Measurements from ENCODE around the gene RBM20. TPM values are rescaled to one million over a fixed set of nuclear protein-coding genes. Genes with fewer than 3 reads are reported as not detected.

Gene RBM20
- total and polyA plus RNA-seq, 10 of the 15 experiments (the other 5 are each of a cell fraction or from before 2014, with no cell fraction given) = 0.04 to 0.26 (median 0.15) TPM

DNA sequence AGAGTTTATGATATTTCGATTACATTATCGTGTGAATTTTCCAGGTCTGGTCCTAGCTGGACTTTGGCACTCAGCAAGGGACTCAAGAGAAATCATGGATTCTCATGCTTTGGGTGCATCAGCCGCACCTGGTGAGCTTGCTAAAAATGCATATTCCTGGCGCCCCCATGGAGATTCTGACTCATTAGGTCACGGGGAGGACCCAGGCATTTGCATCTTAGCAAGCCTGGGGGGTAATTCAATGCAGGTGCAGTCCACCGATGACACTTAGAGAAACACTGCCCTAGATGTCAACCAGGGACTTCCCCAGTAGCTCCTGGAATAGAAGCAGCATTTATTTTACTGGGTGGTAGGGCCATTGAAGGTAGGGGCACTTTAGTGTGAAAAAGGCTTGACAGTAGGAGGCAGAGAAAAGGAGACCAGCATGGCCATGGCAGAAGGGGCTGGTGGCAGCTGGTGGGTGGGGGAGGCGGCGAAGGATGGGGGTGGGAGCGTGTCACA is 197.7 kb downstream of the RBM20 start (continued):
- TF ChIP-seq ZBTB4 (CRISPR knock-in tag; IDR thresholded peaks at IDR 0.05) (no peak), MLLT1 (IDR thresholded peaks at IDR 0.05) (0 out of 2 replicates have a peak, but pooled peaks have one; percentile 18), CHD1 (IDR thresholded peaks at IDR 0.05; ENCODE audit: low read depth, low read length) (no peak), MEF2B (IDR thresholded peaks at IDR 0.05; ENCODE audit: partially characterized antibody, poor library complexity, severe bottlenecking) (peak; percentile 85), ZBTB40 (IDR thresholded peaks at IDR 0.05; ENCODE audit: borderline replicate concordance) (no peak), NFYA (IDR thresholded peaks at IDR 0.05; ENCODE audit: borderline replicate concordance, low read depth, low read length) (no peak), ZNF622 (IDR thresholded peaks at IDR 0.05) (no peak), MEF2A (IDR thresholded peaks at IDR 0.05; ENCODE audit: insufficient read depth, low read depth, low read length) (peak; percentile 89), MTA2 (IDR thresholded peaks at IDR 0.05; ENCODE audit: low read depth) (peak; percentile 56), PAX5 (IDR thresholded peaks at IDR 0.05; ENCODE audit: borderline replicate concordance, low read depth, low read length) (peak; percentile 64; the same call in 1 of the 2 replicates), ZSCAN29 (IDR thresholded peaks at IDR 0.05) (no peak), IKZF2 (IDR thresholded peaks at IDR 0.05) (peak; percentile 73 to 89; a peak in 3 of 4 replicates), CREB1 (IDR thresholded peaks at IDR 0.05; ENCODE audit: low read depth) (peak; percentile 76), NFYB (IDR thresholded peaks at IDR 0.05; ENCODE audit: insufficient read depth, low read depth, low read length) (no peak), NFIC (IDR thresholded peaks at IDR 0.05; ENCODE audit: low read depth, low read length) (peak; percentile 89)
- TF ChIP-seq, protein P1, sequence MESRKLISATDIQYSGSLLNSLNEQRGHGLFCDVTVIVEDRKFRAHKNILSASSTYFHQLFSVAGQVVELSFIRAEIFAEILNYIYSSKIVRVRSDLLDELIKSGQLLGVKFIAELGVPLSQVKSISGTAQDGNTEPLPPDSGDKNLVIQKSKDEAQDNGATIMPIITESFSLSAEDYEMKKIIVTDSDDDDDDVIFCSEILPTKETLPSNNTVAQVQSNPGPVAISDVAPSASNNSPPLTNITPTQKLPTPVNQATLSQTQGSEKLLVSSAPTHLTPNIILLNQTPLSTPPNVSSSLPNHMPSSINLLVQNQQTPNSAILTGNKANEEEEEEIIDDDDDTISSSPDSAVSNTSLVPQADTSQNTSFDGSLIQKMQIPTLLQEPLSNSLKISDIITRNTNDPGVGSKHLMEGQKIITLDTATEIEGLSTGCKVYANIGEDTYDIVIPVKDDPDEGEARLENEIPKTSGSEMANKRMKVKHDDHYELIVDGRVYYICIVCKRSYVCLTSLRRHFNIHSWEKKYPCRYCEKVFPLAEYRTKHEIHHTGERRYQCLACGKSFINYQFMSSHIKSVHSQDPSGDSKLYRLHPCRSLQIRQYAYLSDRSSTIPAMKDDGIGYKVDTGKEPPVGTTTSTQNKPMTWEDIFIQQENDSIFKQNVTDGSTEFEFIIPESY (IDR thresholded peaks at IDR 0.05) = no peak
- TF ChIP-seq, protein P2, sequence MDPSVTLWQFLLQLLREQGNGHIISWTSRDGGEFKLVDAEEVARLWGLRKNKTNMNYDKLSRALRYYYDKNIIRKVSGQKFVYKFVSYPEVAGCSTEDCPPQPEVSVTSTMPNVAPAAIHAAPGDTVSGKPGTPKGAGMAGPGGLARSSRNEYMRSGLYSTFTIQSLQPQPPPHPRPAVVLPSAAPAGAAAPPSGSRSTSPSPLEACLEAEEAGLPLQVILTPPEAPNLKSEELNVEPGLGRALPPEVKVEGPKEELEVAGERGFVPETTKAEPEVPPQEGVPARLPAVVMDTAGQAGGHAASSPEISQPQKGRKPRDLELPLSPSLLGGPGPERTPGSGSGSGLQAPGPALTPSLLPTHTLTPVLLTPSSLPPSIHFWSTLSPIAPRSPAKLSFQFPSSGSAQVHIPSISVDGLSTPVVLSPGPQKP (IDR thresholded peaks at IDR 0.05; ENCODE audit: low read depth, low read length) = no peak

All from GM12878 (cell line).